ENCODE results near the gene AMOT. TPM values are rescaled to one million over a fixed set of nuclear protein-coding genes. Genes with fewer than 3 reads are reported as not detected.

The AMOT gene
- polyA plus RNA-seq, 1 of the 3 experiments (the other 2 are of a cell fraction), result 3.4 TPM

DNA sequence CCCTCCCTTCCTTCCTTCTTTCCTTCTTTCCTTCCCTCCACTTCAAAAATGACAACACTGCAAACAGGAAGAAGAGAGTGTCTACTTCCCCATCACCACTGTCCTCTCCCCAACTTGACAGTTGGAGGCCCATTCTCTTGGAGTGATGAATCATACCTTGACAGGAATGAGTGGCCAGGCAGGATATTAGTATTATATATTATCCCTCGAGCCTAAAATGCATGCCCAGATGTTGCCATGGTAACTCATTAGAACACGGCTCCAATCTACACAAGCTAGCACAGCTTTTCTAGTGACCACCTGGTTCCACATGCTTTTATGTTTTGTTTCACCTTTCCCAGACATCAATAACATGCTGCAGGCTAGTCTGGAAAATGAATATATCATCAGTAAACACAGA is 89.6 kb downstream of the AMOT start (continued):
- TF ChIP-seq, protein P1, sequence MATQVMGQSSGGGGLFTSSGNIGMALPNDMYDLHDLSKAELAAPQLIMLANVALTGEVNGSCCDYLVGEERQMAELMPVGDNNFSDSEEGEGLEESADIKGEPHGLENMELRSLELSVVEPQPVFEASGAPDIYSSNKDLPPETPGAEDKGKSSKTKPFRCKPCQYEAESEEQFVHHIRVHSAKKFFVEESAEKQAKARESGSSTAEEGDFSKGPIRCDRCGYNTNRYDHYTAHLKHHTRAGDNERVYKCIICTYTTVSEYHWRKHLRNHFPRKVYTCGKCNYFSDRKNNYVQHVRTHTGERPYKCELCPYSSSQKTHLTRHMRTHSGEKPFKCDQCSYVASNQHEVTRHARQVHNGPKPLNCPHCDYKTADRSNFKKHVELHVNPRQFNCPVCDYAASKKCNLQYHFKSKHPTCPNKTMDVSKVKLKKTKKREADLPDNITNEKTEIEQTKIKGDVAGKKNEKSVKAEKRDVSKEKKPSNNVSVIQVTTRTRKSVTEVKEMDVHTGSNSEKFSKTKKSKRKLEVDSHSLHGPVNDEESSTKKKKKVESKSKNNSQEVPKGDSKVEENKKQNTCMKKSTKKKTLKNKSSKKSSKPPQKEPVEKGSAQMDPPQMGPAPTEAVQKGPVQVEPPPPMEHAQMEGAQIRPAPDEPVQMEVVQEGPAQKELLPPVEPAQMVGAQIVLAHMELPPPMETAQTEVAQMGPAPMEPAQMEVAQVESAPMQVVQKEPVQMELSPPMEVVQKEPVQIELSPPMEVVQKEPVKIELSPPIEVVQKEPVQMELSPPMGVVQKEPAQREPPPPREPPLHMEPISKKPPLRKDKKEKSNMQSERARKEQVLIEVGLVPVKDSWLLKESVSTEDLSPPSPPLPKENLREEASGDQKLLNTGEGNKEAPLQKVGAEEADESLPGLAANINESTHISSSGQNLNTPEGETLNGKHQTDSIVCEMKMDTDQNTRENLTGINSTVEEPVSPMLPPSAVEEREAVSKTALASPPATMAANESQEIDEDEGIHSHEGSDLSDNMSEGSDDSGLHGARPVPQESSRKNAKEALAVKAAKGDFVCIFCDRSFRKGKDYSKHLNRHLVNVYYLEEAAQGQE (IDR thresholded peaks at IDR 0.05; ENCODE audit: low read depth, low read length), result no peak
- no peak for TF ChIP-seq SMC3 (IDR thresholded peaks at IDR 0.05; ENCODE audit: low read depth, low read length)

DNA sequence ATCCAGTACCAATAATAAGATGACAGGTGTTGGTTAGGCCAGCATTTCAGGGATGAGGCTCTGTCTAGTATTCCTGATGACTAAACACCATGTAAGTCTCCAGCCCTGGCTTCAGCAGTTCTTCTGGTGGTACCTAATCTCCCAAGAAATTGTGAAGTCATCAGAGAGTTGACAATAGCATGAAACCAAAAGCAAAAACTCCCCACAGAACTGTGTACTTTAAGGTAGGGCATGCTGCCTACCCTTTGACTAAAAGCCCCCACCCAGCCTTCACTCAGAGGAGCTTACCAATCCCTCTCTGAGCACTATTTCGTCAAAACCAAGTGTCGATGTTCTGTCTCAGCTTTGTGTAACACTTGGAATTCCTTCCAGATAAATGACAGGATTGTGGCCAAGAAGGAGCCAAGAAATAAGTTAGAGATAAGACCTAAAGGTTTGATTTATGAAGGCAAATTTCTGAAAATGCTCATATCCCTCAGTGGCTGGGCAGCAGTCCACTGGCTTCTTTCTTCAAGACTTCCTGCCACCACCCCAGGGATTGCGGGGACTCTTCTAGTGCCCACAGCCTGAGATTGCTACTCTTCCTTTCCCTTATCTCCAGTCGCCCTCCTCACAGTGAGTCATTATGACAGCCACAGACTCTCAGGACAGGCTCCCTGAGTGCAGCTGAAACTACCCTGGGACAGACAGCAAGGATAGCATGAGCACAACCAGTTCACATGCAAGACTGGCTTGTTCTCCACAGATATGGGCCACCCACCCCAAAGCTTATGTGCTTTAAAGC is 93.6 kb downstream of the AMOT start:
- no peak for DNase-seq
- H4K20me1 ChIP-seq (ENCODE audit: insufficient read depth), result no peaks in the 10 kb centered on the region
- H3K4me2 ChIP-seq, result no peak overlapping the region
- H3K4me1 ChIP-seq (ENCODE audit: control insufficient read depth in 1 of 2, insufficient read depth in 2 of 2, low read depth in 1 of 2, low read length in 1 of 2), result no peaks in the 10 kb centered on the region
- no peak overlapping the region for H3K9ac ChIP-seq
- TF ChIP-seq, protein P2, sequence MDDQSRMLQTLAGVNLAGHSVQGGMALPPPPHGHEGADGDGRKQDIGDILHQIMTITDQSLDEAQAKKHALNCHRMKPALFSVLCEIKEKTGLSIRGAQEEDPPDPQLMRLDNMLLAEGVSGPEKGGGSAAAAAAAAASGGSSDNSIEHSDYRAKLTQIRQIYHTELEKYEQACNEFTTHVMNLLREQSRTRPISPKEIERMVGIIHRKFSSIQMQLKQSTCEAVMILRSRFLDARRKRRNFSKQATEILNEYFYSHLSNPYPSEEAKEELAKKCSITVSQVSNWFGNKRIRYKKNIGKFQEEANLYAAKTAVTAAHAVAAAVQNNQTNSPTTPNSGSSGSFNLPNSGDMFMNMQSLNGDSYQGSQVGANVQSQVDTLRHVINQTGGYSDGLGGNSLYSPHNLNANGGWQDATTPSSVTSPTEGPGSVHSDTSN (IDR thresholded peaks at IDR 0.05), result no peak
- TF ChIP-seq, protein P3, sequence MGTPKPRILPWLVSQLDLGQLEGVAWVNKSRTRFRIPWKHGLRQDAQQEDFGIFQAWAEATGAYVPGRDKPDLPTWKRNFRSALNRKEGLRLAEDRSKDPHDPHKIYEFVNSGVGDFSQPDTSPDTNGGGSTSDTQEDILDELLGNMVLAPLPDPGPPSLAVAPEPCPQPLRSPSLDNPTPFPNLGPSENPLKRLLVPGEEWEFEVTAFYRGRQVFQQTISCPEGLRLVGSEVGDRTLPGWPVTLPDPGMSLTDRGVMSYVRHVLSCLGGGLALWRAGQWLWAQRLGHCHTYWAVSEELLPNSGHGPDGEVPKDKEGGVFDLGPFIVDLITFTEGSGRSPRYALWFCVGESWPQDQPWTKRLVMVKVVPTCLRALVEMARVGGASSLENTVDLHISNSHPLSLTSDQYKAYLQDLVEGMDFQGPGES (IDR thresholded peaks at IDR 0.05; ENCODE audit: low read depth, low read length), result no peak
- TF ChIP-seq, protein P4, sequence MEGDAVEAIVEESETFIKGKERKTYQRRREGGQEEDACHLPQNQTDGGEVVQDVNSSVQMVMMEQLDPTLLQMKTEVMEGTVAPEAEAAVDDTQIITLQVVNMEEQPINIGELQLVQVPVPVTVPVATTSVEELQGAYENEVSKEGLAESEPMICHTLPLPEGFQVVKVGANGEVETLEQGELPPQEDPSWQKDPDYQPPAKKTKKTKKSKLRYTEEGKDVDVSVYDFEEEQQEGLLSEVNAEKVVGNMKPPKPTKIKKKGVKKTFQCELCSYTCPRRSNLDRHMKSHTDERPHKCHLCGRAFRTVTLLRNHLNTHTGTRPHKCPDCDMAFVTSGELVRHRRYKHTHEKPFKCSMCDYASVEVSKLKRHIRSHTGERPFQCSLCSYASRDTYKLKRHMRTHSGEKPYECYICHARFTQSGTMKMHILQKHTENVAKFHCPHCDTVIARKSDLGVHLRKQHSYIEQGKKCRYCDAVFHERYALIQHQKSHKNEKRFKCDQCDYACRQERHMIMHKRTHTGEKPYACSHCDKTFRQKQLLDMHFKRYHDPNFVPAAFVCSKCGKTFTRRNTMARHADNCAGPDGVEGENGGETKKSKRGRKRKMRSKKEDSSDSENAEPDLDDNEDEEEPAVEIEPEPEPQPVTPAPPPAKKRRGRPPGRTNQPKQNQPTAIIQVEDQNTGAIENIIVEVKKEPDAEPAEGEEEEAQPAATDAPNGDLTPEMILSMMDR (IDR thresholded peaks at IDR 0.05), result no peak
- TF ChIP-seq TAF1 (IDR thresholded peaks at IDR 0.05; ENCODE audit: borderline replicate concordance, low read depth, low read length) (no peak), TCF12 (IDR thresholded peaks at IDR 0.05) (no peak), RFX5 (IDR thresholded peaks at IDR 0.05; ENCODE audit: low read length) (no peak), POLR2AphosphoS5 (IDR thresholded peaks at IDR 0.05; ENCODE audit: low read depth, low read length) (no peak)
- WGBS (ENCODE audit: low lambda C conversion rate), result 28% methylated on average over 4 of the region's 4 CpGs
- no peak overlapping the region for H3K4me3 ChIP-seq (ENCODE audit: low read depth in 2 of 2, low read length in 1 of 2)
- H3K27me3 ChIP-seq (ENCODE audit: insufficient read depth), result peaks cover 13% of the 10 kb centered on the region
- no peaks in the 10 kb centered on the region for H3K79me2 ChIP-seq (ENCODE audit: insufficient read depth)
- ChIA-PET CTCF (interaction anchor here (1.0 to 3.3 kb wide), 2 partner anchors 13 to 15 kb away, joined by 3 to 16 read pairs; no protein-coding TSS in a partner anchor), POLR2A (no interaction called here)
- H3F3A ChIP-seq (replicated peaks; ENCODE audit: insufficient read depth), result no peaks in the 10 kb centered on the region
- H3K9me2 ChIP-seq, result no peaks in the 10 kb centered on the region
- no peaks in the 10 kb centered on the region for H3K36me3 ChIP-seq (replicated peaks in 1 of 2; ENCODE audit: control insufficient read depth in 1 of 2, insufficient read depth in 2 of 2, low read length in 1 of 2)
- no peak overlapping the region for H2AFZ ChIP-seq (ENCODE audit: low read depth)
- no peaks in the 10 kb centered on the region for H3K9me3 ChIP-seq
- no peak overlapping the region for H3K27ac ChIP-seq (ENCODE audit: low read depth in 2 of 2, low read length in 1 of 2)
